ENCODE measurements around the gene HOXA1. TPM values are rescaled to one million over a fixed set of nuclear protein-coding genes. Genes with fewer than 3 reads are reported as not detected.

Gene HOXA1
- 0.12 and 0.13 TPM in 2 replicates for total RNA-seq

GRCh38 chr7:27095897-27096767, at the start of gene HOXA1:
HOXA1 (minus strand) TSS chr7:27096000; CDS start chr7:27095912, 88 bp downstream.

GRCh38 chr7:27143023-27143949, 47.5 kb upstream of the HOXA1 start, which contains the start of gene HOXA5:
HOXA5 (minus strand) TSS chr7:27143681; CDS start chr7:27143607, 74 bp downstream.

GRCh38 chr7:27130540-27131389, 35.0 kb upstream of the HOXA1 start, which contains the start of gene HOXA4:
HOXA4 (minus strand) TSS chr7:27130757; CDS start chr7:27130733, 24 bp downstream.

GRCh38 chr7:27102581-27103442, 7.0 kb upstream of the HOXA1 start, which contains the start of gene HOXA2:
HOXA2 (minus strand) TSS chr7:27102683; CDS start chr7:27102500, 183 bp downstream.

Other genes with a start within 250 kb of the HOXA1 start
- 1.1 and 1.4 TPM in 2 replicates for gene SKAP2, start 231.4 kb downstream of the HOXA1 start, total RNA-seq
- gene HOXA2, start 6.7 kb upstream of the HOXA1 start, total RNA-seq: 0.79 and 0.99 TPM in 2 replicates
- gene HOXA4, start 34.8 kb upstream of the HOXA1 start, total RNA-seq: 0.12 and 0.13 TPM in 2 replicates
- gene HOXA5, start 47.7 kb upstream of the HOXA1 start, total RNA-seq: not detected in 2 replicates
- gene HOXA6, start 51.8 kb upstream of the HOXA1 start, total RNA-seq: not detected in 2 replicates
- gene HOXA3, start 56.6 kb upstream of the HOXA1 start, total RNA-seq: 0.92 and 1.6 TPM in 2 replicates
- not detected in 2 replicates for gene HOXA7, start 60.7 kb upstream of the HOXA1 start, total RNA-seq
- gene HOXA9, start 69.5 kb upstream of the HOXA1 start, total RNA-seq: not detected in 2 replicates
- gene HOXA10, start 78.3 kb upstream of the HOXA1 start, total RNA-seq: under 0.01 TPM in 2 replicates
- not detected in 2 replicates for gene HOXA11, start 89.2 kb upstream of the HOXA1 start, total RNA-seq
- gene HOXA13, start 104.1 kb upstream of the HOXA1 start, total RNA-seq: not detected in 2 replicates
- not detected in 2 replicates for gene EVX1, start 146.8 kb upstream of the HOXA1 start, total RNA-seq